ENCODE data around the gene MAST4.

The MAST4 gene

DNA sequence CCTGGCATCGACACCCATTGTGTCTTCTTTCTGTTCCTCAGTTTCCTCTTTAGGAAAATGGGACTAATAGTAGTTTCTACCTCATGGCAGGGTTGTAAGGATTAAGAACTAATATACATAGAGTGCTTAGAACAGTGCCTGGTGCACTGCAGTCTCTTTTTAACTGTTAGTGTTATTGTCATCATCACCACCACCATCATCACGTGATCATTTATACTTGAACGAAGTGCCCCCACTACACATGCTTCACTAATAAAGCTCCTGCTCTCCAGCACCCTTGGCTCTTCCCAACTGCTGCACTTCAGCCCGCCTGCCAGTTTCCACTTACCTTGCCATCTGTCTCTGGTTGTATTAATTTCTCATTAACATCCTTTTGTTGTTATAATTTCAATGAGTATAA lies 35.8 kb upstream of the MAST4 start:
- H3K9me3 ChIP-seq (ENCODE audit: low read depth, low read length), result no peaks in the 10 kb centered on the region
- TF ChIP-seq FOXP2 (optimal IDR thresholded peaks at IDR 0.05; ENCODE audit: control extremely low read depth, extremely low read length, insufficient read depth) (no peak), POLR2AphosphoS5 (IDR thresholded peaks at IDR 0.05; ENCODE audit: borderline replicate concordance, low read depth, low read length) (no peak), EZH2 (IDR thresholded peaks at IDR 0.05) (no peak)
- no peak overlapping the region for H3K4me3 ChIP-seq
- H3K36me3 ChIP-seq (ENCODE audit: insufficient read depth, low read length), result no peaks in the 10 kb centered on the region
- no peak overlapping the region for H3K9ac ChIP-seq (ENCODE audit: insufficient read length)
- no peak for DNase-seq (ENCODE audit: low read depth, low spot score)
- no peak overlapping the region for H3K27ac ChIP-seq

DNA sequence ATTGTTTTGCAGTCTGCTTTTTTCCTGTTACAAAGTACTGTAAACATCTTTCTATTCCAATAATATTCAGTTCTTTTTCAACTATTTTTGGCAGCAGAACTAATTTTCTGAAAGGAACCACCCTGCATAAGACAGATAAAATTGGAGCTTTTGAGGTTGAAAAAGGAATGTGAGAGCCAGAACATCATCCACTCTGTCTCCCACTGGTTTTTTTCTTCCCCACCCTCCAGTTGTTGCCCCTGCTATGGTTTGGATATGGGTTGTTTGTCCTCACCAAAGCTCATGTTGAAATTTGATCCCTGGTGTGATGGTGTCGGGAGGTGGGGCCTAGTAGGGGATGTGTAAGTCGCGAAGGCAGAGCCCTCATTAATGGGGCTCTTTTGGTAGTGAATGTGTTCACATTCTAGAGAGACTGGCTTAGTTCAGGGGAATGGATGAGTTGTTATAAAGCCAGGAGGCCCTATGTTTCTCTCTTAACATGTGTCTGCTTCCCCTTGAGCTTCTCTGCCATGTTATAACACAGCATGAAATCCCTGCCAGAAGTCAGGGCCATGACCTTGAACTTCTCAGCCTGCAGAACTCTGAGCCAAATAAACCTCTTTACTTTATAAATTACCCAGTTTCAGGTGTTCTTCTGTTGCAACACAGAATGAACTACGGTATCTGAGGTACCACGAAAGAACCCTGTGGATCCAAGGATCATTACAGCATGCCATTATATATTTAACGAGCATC lies 34.8 kb upstream of the MAST4 start:
- H3K9ac ChIP-seq (ENCODE audit: insufficient read length), result no peak overlapping the region
- no peak overlapping the region for H3K27ac ChIP-seq
- no peak for DNase-seq (ENCODE audit: low read depth, low spot score)
- H3K9me3 ChIP-seq (ENCODE audit: low read depth, low read length), result no peaks in the 10 kb centered on the region
- H3K4me3 ChIP-seq, result no peak overlapping the region
- H3K36me3 ChIP-seq (ENCODE audit: insufficient read depth, low read length), result no peaks in the 10 kb centered on the region
- TF ChIP-seq FOXP2 (optimal IDR thresholded peaks at IDR 0.05; ENCODE audit: control extremely low read depth, extremely low read length, insufficient read depth), result no peak

DNA sequence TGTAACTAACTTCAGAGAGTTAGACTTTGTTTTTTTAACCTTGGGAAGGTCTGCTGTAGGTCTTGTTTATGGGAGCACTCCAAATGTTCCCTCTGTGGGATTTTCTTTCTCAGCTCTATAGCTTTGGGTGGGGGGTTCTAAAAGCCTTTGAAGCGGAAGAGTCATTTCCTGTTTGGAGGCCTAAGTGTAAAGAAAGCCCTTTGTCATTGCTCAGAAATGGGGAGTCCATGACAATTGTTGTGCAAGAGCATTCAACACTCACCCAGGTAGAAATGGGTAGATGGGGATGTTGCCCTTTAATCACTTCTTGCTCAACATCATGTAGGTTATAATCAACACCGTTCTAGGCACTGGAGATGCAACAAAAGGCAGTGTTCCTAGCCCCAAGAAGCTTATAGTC lies 30.3 kb upstream of the MAST4 start:
- H3K4me3 ChIP-seq, result no peak overlapping the region
- H3K36me3 ChIP-seq (ENCODE audit: insufficient read depth, low read length), result no peaks in the 10 kb centered on the region
- H3K27ac ChIP-seq, result no peak overlapping the region
- H3K9ac ChIP-seq (ENCODE audit: insufficient read length), result no peak overlapping the region
- TF ChIP-seq POLR2AphosphoS5 (IDR thresholded peaks at IDR 0.05; ENCODE audit: borderline replicate concordance, low read depth, low read length) (no peak), EZH2 (IDR thresholded peaks at IDR 0.05) (no peak), FOXP2 (optimal IDR thresholded peaks at IDR 0.05; ENCODE audit: control extremely low read depth, extremely low read length, insufficient read depth) (no peak)
- no peaks in the 10 kb centered on the region for H3K9me3 ChIP-seq (ENCODE audit: low read depth, low read length)
- DNase-seq (ENCODE audit: low read depth, low spot score), result no peak

DNA sequence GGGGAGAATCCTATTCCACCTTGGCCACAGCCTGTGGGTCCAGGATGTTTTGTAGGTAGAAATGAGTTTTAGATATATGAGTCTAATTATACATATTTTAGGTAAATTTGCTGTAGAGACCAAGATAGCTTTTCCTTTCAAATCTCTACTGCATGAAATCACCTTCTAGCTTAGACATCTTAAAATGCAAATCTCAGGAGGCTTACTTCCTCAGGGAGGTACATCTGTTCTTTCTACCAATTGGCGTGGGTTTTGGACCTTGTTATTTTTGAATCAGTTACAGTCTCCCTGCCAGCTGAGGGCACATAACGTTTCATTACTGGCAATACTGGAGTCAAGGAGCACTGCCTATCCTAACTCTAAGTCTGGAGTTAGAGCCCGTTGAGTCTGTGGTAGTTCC lies 28.7 kb upstream of the MAST4 start:
- H3K9ac ChIP-seq (ENCODE audit: insufficient read length), result no peak overlapping the region
- no peaks in the 10 kb centered on the region for H3K36me3 ChIP-seq (ENCODE audit: insufficient read depth, low read length)
- no peak for TF ChIP-seq FOXP2 (optimal IDR thresholded peaks at IDR 0.05; ENCODE audit: control extremely low read depth, extremely low read length, insufficient read depth)
- no peak for TF ChIP-seq POLR2AphosphoS5 (IDR thresholded peaks at IDR 0.05; ENCODE audit: borderline replicate concordance, low read depth, low read length)
- no peak for TF ChIP-seq EZH2 (IDR thresholded peaks at IDR 0.05)
- no peak overlapping the region for H3K27ac ChIP-seq
- no peak overlapping the region for H3K4me3 ChIP-seq
- DNase-seq (ENCODE audit: low read depth, low spot score), result no peak
- H3K9me3 ChIP-seq (ENCODE audit: low read depth, low read length), result no peaks in the 10 kb centered on the region

DNA sequence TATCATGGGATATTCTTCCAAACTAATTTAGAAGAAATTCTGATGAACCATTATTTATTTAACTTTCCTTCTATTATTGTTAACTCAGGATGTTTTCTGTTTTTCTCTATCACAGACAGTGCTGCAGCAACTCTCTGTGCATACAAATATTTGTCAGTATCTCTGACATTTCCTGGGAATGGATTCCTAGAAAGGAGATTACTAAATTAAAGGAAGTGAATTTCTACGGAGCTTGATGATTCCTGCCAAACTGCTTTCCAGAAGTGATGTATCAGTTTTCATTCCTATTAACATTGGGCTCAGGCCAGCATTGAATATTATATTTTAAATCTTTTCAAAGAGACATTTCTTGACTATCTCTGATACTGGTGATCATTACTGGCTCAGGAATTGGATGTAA lies 26.0 kb upstream of the MAST4 start:
- H3K9ac ChIP-seq (ENCODE audit: insufficient read length), result no peak overlapping the region
- no peak overlapping the region for H3K4me3 ChIP-seq
- H3K27ac ChIP-seq, result no peak overlapping the region
- no peak for TF ChIP-seq POLR2AphosphoS5 (IDR thresholded peaks at IDR 0.05; ENCODE audit: borderline replicate concordance, low read depth, low read length)
- TF ChIP-seq EZH2 (IDR thresholded peaks at IDR 0.05), result no peak
- no peak for TF ChIP-seq FOXP2 (optimal IDR thresholded peaks at IDR 0.05; ENCODE audit: control extremely low read depth, extremely low read length, insufficient read depth)
- no peaks in the 10 kb centered on the region for H3K36me3 ChIP-seq (ENCODE audit: insufficient read depth, low read length)
- H3K9me3 ChIP-seq (ENCODE audit: low read depth, low read length), result no peaks in the 10 kb centered on the region
- DNase-seq (ENCODE audit: low read depth, low spot score), result no peak

DNA sequence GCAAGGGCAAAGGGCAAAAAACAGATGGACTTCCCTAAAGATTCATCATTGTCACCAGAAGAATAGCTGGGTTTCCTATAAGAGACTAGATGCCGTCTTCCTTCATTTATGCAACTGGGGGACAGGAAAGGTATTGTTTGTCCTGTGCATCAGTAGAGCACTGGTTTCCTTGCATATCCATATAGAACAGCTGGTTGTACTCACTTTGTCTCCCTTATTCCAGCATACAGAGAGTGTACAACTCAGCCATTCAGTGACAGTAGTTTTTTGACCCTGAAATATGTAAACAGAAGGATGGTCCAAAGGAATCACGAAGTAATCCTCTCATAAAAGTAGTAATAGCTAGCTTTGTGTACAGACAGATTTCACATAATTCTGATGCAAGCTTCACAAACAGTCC lies 22.5 kb upstream of the MAST4 start:
- H3K27ac ChIP-seq, result no peak overlapping the region
- no peak for DNase-seq (ENCODE audit: low read depth, low spot score)
- H3K9me3 ChIP-seq (ENCODE audit: low read depth, low read length), result no peaks in the 10 kb centered on the region
- no peak overlapping the region for H3K4me3 ChIP-seq
- H3K36me3 ChIP-seq (ENCODE audit: insufficient read depth, low read length), result no peaks in the 10 kb centered on the region
- no peak overlapping the region for H3K9ac ChIP-seq (ENCODE audit: insufficient read length)
- TF ChIP-seq FOXP2 (optimal IDR thresholded peaks at IDR 0.05; ENCODE audit: control extremely low read depth, extremely low read length, insufficient read depth) (no peak), EZH2 (IDR thresholded peaks at IDR 0.05) (no peak), POLR2AphosphoS5 (IDR thresholded peaks at IDR 0.05; ENCODE audit: borderline replicate concordance, low read depth, low read length) (no peak)

DNA sequence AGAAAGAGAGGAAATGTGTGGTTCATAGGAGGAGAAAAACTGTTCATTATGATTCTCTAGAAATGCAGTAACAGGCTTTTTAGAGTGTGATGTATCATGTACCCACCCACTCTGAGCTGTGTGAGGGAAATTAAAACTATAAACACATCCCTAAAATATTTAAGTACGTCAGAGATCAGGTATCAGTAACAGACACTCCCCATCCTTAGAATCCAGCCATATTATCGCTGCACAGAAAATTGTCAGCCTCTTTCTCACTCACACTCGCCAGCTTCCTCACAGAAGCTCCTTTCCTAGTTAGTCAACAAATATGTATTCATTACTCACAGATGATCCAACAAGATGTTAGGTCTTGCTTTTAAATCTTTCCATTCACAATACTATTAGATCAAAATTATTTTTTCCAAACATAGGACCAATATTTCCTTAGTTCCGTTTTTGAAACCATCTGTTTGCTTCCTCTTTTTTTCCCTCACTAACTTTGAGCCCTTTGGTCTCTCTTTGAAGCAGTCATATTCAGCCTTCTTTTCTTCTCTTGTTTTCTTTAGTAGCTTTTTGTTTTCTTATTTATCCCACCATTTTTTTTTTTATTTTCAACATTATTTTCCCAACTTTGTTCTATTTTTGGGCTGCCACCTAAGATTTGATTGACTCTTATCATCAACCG lies 13.6 kb upstream of the MAST4 start:
- Histone ChIP-seq H3K27ac (no peak overlapping the region), H3K36me3 (ENCODE audit: insufficient read depth, low read length) (no peaks in the 10 kb centered on the region), H3K9ac (ENCODE audit: insufficient read length) (no peak overlapping the region), H3K9me3 (ENCODE audit: low read depth, low read length) (no peaks in the 10 kb centered on the region), H3K4me3 (no peak overlapping the region)
- DNase-seq (ENCODE audit: low read depth, low spot score), result no peak
- no peak for TF ChIP-seq FOXP2 (optimal IDR thresholded peaks at IDR 0.05; ENCODE audit: control extremely low read depth, extremely low read length, insufficient read depth)
- TF ChIP-seq EZH2 (IDR thresholded peaks at IDR 0.05), result no peak
- no peak for TF ChIP-seq POLR2AphosphoS5 (IDR thresholded peaks at IDR 0.05; ENCODE audit: borderline replicate concordance, low read depth, low read length)

DNA sequence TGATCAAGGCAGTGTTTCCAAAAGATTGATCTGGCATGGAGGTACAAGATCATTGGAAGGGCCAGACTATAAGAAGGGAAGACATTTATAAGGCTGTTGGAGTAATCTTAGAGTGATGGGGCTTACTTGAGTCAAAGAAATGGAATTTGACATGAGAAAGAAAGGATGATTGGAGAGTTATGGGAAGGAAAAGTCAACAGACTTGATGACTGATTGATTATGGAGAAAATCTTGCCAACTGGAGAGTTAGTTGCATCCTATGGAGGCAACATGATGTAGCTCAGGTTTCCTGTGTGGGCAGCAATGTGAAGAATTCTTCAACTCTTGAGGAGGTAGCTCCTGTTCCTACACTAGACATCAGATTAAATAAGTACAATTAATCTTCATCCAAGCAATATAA lies 10.9 kb upstream of the MAST4 start:
- Histone ChIP-seq H3K9ac (ENCODE audit: insufficient read length) (no peak overlapping the region), H3K36me3 (ENCODE audit: insufficient read depth, low read length) (no peaks in the 10 kb centered on the region), H3K27ac (no peak overlapping the region), H3K9me3 (ENCODE audit: low read depth, low read length) (no peaks in the 10 kb centered on the region), H3K4me3 (no peak overlapping the region)
- no peak for DNase-seq (ENCODE audit: low read depth, low spot score)
- no peak for TF ChIP-seq EZH2 (IDR thresholded peaks at IDR 0.05)

DNA sequence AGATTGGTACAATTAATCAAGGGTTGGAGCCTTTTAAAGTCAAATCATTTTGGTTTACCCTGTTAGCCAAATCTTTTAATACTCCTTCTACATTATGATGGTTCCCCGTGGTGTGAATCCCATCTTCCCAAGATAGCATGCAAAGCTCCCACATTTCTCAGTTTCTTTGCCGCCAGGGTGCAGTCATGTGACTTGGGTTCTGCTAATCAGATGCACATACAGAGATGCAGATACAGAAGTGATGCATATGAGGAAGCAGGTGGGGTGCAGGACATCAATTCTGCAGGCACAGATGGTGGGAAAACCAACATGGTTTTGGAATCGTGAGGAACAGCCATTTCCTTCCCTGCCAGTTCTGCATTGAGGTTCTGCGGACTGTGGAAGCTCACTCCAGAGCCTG lies 8.4 kb upstream of the MAST4 start:
- no peak for DNase-seq (ENCODE audit: low read depth, low spot score)
- Histone ChIP-seq H3K4me3 (no peak overlapping the region), H3K36me3 (ENCODE audit: insufficient read depth, low read length) (no peaks in the 10 kb centered on the region), H3K9ac (ENCODE audit: insufficient read length) (no peak overlapping the region), H3K9me3 (ENCODE audit: low read depth, low read length) (no peaks in the 10 kb centered on the region), H3K27ac (no peak overlapping the region)
- no peak for TF ChIP-seq EZH2 (IDR thresholded peaks at IDR 0.05)
- no peak for TF ChIP-seq FOXP2 (optimal IDR thresholded peaks at IDR 0.05; ENCODE audit: control extremely low read depth, extremely low read length, insufficient read depth)
- TF ChIP-seq POLR2AphosphoS5 (IDR thresholded peaks at IDR 0.05; ENCODE audit: borderline replicate concordance, low read depth, low read length), result no peak

Data from SK-N-MC (cell line).